ENCODE results near the gene MEGF6. TPM values are rescaled to one million over a fixed set of nuclear protein-coding genes. Genes with fewer than 3 reads are reported as not detected.

The MEGF6 gene
- total and polyA plus RNA-seq, 9 of the 15 experiments (the other 6 are each of a cell fraction or from before 2014, with no cell fraction given), result 0.03 to 1.7 (median 0.24) TPM; not detected in 3

GRCh38 chr1:3649342-3650247, 38.3 kb upstream of the MEGF6 start, which contains the start of gene WRAP73 (continued):
- TF ChIP-seq ZBTB43 (CRISPR knock-in tag; IDR thresholded peaks at IDR 0.05), result no peak
- TF ChIP-seq ETV5 (CRISPR knock-in tag; IDR thresholded peaks at IDR 0.05; ENCODE audit: low read depth), result no peak
- TF ChIP-seq CBX8 (IDR thresholded peaks at IDR 0.05; ENCODE audit: borderline replicate concordance, extremely low read depth, low read depth, low read length, poor library complexity, severe bottlenecking), result no peak
- TF ChIP-seq FOS (IDR thresholded peaks at IDR 0.05; ENCODE audit: extremely low read depth, insufficient read length), result peak; percentile 52
- no peak for TF ChIP-seq ZNF551 (CRISPR knock-in tag; IDR thresholded peaks at IDR 0.05)
- TF ChIP-seq PHF21A (IDR thresholded peaks at IDR 0.05; ENCODE audit: borderline replicate concordance, low read depth), result no peak
- TF ChIP-seq ARID3A (IDR thresholded peaks at IDR 0.05; ENCODE audit: borderline replicate concordance, low read depth, low read length), result no peak
- no peak for TF ChIP-seq TCF7 (IDR thresholded peaks at IDR 0.05; ENCODE audit: borderline replicate concordance)
- TF ChIP-seq ZNF766 (CRISPR knock-in tag; conservative IDR thresholded peaks at IDR 0.05), result no peak; the same call in 1 of the 2 replicates
- TF ChIP-seq ZNF609 (CRISPR knock-in tag; IDR thresholded peaks at IDR 0.05; ENCODE audit: borderline replicate concordance), result no peak
- TF ChIP-seq ZBTB7A (IDR thresholded peaks at IDR 0.05; ENCODE audit: borderline replicate concordance, control insufficient read depth, low read depth, low read length), result peak; percentile 94
- TF ChIP-seq AFF4 (CRISPR knock-in tag; IDR thresholded peaks at IDR 0.05), result no peak

Data from K562 (cell line).